ENCODE measurements around the gene CFLAR. TPM values are rescaled to one million over a fixed set of nuclear protein-coding genes. Genes with fewer than 3 reads are reported as not detected.
"Not testable (repeated sequence)": the region's sequence is repeated elsewhere in the genome, so short reads cannot be mapped to it uniquely, and the experiment has no call there.

The CFLAR gene
- total and polyA plus RNA-seq, 8 donors: 93.3 to 327 (median 102) TPM

DNA sequence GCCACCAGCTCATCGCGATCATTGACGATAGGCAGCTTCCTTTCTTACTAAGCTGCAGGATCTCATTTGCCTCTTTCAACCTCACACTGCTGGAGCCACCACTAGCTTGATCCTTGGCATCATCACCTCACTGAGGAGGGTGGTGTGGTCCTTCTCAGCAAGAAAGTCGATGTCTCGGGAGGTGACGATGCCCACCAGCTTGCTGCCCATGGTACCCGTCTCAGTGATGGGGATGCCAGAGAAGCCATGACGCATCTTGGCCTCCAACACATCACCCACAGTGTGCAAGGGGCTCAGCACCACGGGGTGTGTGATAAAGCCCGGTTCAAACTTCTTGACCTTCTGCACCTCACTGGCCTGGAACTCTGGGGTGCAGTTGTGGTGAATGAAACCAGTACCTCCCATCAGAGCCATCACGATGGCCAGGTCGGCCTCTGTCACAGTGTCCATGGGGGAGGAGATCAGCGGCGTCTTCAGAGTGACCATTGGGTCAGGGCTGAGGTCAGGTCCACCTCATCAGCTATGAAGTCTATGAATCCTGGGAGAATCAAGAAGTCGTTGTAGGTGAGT is 22.5 kb downstream of the CFLAR start:
- peak; percentile 7 for ATAC-seq

DNA sequence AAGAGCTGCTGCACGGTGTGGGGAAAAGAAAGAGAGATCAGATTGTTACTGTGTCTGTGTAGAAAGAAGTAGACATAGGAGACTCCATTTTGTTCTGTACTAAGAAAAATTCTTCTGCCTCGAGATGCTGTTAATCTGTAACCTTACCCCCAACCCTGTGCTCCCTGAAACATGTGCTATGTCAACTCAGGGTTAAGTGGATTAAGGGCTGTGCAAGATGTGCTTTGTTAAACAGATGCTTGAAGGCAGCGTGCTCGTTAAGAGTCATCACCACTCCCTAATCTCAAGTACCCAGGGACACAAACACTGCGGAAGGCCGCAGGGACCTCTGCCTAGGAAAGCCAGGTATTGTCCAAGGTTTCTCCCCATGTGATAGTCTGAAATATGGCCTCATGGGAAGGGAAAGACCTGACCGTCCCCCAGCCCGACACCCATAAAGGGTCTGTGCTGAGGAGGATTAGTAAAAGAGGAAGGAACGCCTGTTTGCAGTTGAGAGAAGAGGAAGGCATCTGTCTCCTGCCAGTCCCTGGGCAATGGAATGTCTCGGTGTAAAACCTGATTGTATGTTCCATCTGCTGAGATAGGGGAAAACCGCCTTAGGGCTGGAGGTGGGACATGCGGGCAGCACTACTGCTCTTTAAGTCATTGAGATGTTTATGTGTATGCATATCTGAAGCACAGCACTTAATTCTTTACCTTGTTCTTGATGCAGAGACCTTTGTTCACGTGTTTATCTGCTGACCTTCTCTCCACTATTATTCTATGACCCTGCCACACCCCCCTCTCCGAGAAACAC is 23.2 kb downstream of the CFLAR start:
- Histone ChIP-seq H3K4me1 (peaks cover 0 to 74% of the 10 kb centered on the region in 2 donors), H3K27ac (peak overlapping the region; percentile 67 to 73), H3K36me3 (peaks cover 0 to 98% of the 10 kb centered on the region in 2 donors)
- peak; percentile 18 for ATAC-seq
- H3K9me3 ChIP-seq; intact Hi-C loops (cut with DNase I); H3K4me3 ChIP-seq; H3K27me3 ChIP-seq; DNase-seq: not testable (repeated sequence)

More for the DNA sequence above, 22.5 kb downstream of the CFLAR start:
- Histone ChIP-seq H3K27ac (peak overlapping the region; percentile 51 to 67), H3K4me3 (no peak overlapping the region), H3K27me3 (no peaks in the 10 kb centered on the region), H3K4me1 (peaks cover 1 to 76% of the 10 kb centered on the region in 2 donors), H3K36me3 (peaks cover 0 to 98% of the 10 kb centered on the region in 2 donors), H3K9me3 (no peaks in the 10 kb centered on the region)
- no peak for TF ChIP-seq CTCF (IDR thresholded peaks at IDR 0.05)
- no peak for DNase-seq
- intact Hi-C loops (cut with DNase I): no loop called here

DNA sequence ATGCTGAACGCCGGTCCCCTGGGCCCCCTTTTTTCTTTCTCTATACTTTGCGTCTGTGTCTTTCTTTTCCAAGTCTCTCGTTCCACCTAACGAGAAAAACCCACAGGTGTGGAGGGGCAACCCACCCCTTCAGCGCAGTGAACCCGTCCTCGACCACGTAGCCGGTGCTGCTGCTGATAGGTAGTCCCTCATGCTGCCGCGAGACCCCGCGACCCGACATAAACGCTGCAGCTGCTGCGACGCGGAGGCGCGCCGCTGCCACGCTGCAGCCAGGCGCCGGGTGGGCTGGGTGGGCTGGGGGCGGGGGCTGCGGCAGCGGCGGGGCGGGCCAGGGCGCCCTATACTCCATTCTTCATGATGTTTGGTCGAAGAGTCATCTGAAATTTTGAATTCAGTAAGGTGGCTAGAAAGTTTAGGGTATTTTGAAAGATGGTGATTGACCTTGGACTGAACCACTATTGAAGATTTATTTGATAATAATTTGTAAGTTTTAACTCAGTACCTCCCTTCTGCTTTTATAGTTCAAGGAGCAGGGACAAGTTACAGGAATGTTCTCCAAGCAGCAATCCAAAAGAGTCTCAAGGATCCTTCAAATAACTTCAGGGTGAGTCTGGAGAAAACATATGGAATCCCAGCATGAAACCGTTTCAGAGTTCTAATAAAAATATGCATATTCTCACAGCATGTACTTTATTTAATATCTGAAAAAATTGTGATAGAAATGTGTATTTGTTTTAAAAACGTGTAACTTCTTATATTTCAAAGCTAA is 24.1 kb downstream of the CFLAR start:
- peak; percentile 64 for ATAC-seq
- H3K36me3 ChIP-seq: peaks cover 0 to 100% of the 10 kb centered on the region in 2 donors

GRCh38 chr2:201144101-201145051 is 28.4 kb downstream of the CFLAR start:
- no peaks in the 10 kb centered on the region for H3K9me3 ChIP-seq
- ATAC-seq (no peak), DNase-seq (no peak)
- peak overlapping the region in 1 of 2 donors; percentile 13 for H3K27ac ChIP-seq
- intact Hi-C loops (cut with DNase I): no loop called here
- peaks cover 0 to 100% of the 10 kb centered on the region in 2 donors for H3K36me3 ChIP-seq
- no peak for TF ChIP-seq CTCF (IDR thresholded peaks at IDR 0.05)
- peaks cover 9 to 54% of the 10 kb centered on the region in 2 donors for H3K4me1 ChIP-seq
- H3K4me3 ChIP-seq: no peak overlapping the region
- no peaks in the 10 kb centered on the region for H3K27me3 ChIP-seq

More for the DNA sequence above, 24.1 kb downstream of the CFLAR start:
- no peaks in the 10 kb centered on the region for H3K9me3 ChIP-seq
- intact Hi-C loops (cut with DNase I): no loop called here
- no peak for DNase-seq
- no peaks in the 10 kb centered on the region for H3K27me3 ChIP-seq
- H3K27ac ChIP-seq: peak overlapping the region; percentile 67 to 73
- no peak overlapping the region for H3K4me3 ChIP-seq
- no peak for TF ChIP-seq CTCF (IDR thresholded peaks at IDR 0.05)
- H3K4me1 ChIP-seq: peaks cover 0 to 72% of the 10 kb centered on the region in 2 donors

GRCh38 chr2:201148434-201148990 is 32.5 kb downstream of the CFLAR start:
- Histone ChIP-seq H3K27ac (peak overlapping the region; percentile 78 to 91), H3K4me1 (peaks cover 22 to 76% of the 10 kb centered on the region in 2 donors), H3K4me3 (no peak overlapping the region), H3K27me3 (no peaks in the 10 kb centered on the region), H3K9me3 (no peaks in the 10 kb centered on the region), H3K36me3 (peaks cover 0 to 97% of the 10 kb centered on the region in 2 donors)
- DNase-seq (no peak), ATAC-seq (no peak)
- intact Hi-C loops (cut with DNase I): no loop called here
- TF ChIP-seq CTCF (IDR thresholded peaks at IDR 0.05): no peak
